ENCODE results near the gene ASPRV1.

Gene ASPRV1

DNA sequence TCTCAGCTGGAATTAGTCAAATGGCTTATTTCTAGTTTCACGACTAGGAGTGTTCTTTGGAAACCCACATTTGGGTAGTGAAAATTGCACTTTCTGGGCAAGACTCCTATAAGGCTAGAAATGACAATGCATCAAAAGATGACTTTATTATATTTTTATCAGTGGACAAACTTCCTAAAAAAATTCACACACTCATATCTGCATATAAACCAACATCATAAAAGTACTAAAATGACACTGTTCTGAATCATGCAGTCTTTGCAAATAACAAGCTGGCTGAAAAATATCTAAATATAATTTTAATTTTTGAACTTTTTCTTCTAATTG, 28.9 kb downstream of the ASPRV1 start:
- in situ Hi-C loops (cut with MboI; ENCODE audit: low pct_unique_long_range_greater_than_20kb, low sequenced_read_pairs, unreplicated experiment): no loop called here
- TF ChIP-seq, protein P1, sequence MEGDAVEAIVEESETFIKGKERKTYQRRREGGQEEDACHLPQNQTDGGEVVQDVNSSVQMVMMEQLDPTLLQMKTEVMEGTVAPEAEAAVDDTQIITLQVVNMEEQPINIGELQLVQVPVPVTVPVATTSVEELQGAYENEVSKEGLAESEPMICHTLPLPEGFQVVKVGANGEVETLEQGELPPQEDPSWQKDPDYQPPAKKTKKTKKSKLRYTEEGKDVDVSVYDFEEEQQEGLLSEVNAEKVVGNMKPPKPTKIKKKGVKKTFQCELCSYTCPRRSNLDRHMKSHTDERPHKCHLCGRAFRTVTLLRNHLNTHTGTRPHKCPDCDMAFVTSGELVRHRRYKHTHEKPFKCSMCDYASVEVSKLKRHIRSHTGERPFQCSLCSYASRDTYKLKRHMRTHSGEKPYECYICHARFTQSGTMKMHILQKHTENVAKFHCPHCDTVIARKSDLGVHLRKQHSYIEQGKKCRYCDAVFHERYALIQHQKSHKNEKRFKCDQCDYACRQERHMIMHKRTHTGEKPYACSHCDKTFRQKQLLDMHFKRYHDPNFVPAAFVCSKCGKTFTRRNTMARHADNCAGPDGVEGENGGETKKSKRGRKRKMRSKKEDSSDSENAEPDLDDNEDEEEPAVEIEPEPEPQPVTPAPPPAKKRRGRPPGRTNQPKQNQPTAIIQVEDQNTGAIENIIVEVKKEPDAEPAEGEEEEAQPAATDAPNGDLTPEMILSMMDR (IDR thresholded peaks at IDR 0.05; ENCODE audit: extremely low read depth, insufficient read depth, missing control alignments): no peak

DNA sequence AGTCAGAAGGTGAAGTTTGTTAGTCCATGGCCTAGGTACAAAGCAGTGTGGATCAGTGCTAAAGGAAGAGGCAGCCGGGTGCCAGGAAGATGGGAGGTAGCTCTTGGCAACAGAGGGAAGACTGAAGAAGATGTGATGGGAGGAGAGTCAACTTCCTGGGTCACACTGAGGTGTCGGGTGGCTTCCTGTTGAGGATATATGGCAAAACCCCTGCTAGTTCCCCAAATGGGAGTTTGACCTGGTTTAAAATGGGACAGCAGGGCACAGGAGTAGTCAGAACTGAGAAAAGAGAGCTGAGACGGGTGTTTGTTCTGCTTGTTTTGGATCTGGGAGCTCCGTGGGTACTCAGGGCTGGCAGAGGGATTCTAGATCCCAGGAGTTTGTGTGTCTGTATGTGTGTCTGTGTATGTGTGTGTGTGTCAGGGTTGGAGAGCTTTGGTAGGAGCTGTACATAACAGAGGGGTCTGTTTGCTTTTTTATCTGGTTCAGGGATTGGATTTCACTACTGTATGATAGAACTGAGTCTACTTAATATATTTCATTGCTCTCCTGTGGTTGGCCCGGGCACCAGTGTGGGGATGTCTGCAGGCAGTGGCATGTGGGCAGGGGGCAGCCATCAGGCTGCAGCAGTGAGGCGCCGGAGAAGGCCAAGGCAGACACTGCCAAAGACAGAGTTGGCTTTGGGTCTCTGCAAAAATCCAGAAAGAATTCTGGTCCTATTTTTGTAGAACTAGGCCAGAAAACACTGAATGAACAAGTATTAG, 29.4 kb downstream of the ASPRV1 start:
- TF ChIP-seq, protein P1 (IDR thresholded peaks at IDR 0.05; ENCODE audit: extremely low read depth, insufficient read depth, missing control alignments): no peak
- in situ Hi-C loops (cut with MboI; ENCODE audit: low pct_unique_long_range_greater_than_20kb, low sequenced_read_pairs, unreplicated experiment): no loop called here
- DNase-seq (ENCODE audit: low spot score): no peak

More for the DNA sequence above, 28.9 kb downstream of the ASPRV1 start:
- DNase-seq (ENCODE audit: low spot score): no peak

DNA sequence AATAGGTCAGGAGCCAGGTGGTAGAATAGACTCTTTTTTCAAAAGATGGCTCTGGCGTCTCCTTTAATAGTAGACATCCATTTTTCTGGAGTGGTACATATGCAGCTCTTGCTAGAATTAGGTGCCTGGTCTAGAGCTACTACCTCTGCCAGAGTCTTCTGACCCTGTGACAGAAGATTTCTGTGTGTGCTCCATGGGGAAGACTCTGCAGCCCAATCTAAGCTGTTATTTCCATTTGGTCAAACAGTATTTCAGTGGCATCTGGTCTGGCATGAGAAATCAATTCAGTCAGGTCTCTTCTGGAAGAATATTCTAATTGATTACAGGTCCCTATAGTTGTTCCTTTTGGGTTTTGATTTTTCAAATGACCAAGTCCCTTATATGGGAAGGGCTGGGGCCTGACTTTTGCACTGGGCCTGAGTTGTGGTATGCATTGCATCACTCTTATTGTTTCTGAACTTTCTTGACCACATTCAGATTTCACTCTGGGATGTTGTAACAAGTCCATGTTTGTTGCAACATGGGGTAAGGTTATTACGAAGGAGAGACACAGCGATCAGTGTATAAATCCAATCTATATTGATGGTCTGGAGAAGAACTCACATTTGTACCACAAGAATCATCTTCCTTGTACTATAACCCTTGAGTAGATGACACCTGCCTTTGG, 34.4 kb downstream of the ASPRV1 start:
- in situ Hi-C loops (cut with MboI; ENCODE audit: low pct_unique_long_range_greater_than_20kb, low sequenced_read_pairs, unreplicated experiment): no loop called here
- TF ChIP-seq, protein P1 (IDR thresholded peaks at IDR 0.05; ENCODE audit: extremely low read depth, insufficient read depth, missing control alignments): no peak

DNA sequence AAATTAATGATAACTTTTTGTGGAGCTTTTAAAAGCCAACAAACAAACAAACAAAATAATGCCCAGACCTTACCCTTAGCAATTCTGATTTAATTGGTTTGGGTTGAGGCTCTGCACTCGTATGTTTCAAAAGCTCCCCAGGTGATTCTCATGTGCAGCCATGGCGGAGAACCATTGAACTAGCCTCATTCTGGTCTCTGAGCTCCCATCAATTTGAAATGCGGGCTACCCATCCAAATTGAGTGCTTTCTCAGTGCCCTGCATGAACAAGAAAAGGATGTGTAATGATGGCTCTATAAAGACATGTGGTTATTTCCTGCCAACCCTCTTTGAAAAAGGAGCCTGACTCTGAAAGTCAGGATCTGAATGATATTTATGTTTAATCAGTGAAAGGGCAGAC, 38.3 kb downstream of the ASPRV1 start:
- in situ Hi-C loops (cut with MboI; ENCODE audit: low pct_unique_long_range_greater_than_20kb, low sequenced_read_pairs, unreplicated experiment): loop anchor here (25.0 kb wide), 2 partner anchors 364 to 714 kb away; partner anchors contain the start of gene SNRPG
- TF ChIP-seq, protein P1 (IDR thresholded peaks at IDR 0.05; ENCODE audit: extremely low read depth, insufficient read depth, missing control alignments): no peak
- no peak for DNase-seq (ENCODE audit: low spot score)

More for the DNA sequence above, 34.4 kb downstream of the ASPRV1 start:
- no peak for DNase-seq (ENCODE audit: low spot score)

DNA sequence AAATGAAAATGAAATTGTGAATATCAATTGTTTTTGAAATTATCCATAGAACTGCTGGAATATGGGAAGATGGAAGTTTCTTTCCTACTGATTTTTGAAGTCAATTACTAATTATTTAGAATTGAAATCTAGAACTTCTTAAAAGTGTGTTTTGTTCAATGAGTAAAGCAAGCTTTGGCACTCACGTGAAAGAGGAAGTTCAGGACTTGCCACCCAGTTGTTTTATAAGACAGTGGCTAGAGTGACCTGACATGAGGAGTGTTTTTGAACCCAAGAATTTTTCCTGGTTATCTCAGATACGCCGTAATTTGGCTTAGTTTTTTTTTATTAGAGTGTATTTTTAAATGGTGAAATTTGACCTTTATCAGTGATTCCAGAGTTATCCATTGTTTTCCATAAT, 43.0 kb downstream of the ASPRV1 start:
- in situ Hi-C loops (cut with MboI; ENCODE audit: low pct_unique_long_range_greater_than_20kb, low sequenced_read_pairs, unreplicated experiment): loop anchor here (10.0 to 25.0 kb wide), 4 partner anchors 146 to 719 kb away; partner anchors contain the start of gene SNRPG
- DNase-seq (ENCODE audit: low spot score): no peak
- TF ChIP-seq, protein P1 (IDR thresholded peaks at IDR 0.05; ENCODE audit: extremely low read depth, insufficient read depth, missing control alignments): no peak

DNA sequence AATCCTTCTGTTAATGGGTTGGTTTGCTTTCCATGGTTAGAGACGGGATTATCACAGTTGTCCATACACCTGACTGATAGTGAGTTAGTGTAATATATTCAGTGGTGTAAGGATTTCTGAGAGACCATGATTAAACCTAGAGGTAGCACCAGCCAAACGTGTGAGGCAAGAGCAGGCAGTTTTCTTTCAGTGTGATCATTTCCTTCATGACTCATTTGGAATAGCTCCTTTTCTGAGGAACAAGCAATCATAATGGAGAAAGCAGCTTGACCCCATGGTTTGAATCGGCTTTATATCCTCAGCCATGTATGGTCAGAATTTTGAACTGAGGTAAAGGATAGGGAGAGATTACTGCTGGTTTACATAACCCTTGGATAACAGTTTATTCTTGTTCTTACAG, 43.6 kb downstream of the ASPRV1 start:
- in situ Hi-C loops (cut with MboI; ENCODE audit: low pct_unique_long_range_greater_than_20kb, low sequenced_read_pairs, unreplicated experiment): loop anchor here (10.0 to 25.0 kb wide), 4 partner anchors 147 to 719 kb away; partner anchors contain the start of gene SNRPG
- TF ChIP-seq, protein P1 (IDR thresholded peaks at IDR 0.05; ENCODE audit: extremely low read depth, insufficient read depth, missing control alignments): no peak
- no peak for DNase-seq (ENCODE audit: low spot score)
